ENCODE measurements around the gene MCAM.

The MCAM gene

DNA sequence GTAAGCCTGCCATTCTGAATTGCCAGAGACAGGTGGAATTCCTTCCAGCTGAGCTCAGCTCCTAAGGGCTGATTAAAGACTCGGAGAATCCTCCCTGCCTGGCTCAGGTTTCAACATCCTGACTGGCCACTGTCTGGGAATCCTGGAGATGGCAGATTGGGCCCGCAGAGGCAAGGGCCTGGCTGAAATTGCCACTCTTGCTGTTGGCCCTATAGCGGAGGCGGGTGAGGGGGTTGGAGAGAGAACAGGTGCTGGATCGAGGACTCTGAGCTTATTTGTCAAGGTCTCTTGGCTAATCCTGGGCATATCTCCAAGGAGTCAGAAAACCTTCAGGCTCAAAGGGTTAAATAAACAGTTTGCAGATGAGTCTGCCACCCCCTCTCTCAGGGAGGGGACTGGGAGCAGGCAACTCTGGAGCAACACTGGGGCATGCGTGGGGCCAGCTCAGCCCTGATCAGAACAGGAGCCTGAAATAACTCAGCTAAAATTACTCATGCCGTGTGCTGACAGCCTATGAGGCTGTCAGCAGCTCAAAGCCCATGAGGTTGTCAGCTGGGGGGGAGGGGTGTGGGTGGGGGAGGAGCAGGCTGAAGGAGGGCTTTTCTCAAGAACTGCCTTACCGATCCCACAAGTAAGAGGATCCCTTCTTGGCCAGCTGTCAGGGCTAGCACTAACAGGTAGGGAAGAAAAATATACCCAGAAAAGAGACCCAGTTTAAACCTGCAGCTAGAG lies 44.3 kb upstream of the MCAM start:
- peak; percentile 62 for DNase-seq (ENCODE audit: low spot score)

DNA sequence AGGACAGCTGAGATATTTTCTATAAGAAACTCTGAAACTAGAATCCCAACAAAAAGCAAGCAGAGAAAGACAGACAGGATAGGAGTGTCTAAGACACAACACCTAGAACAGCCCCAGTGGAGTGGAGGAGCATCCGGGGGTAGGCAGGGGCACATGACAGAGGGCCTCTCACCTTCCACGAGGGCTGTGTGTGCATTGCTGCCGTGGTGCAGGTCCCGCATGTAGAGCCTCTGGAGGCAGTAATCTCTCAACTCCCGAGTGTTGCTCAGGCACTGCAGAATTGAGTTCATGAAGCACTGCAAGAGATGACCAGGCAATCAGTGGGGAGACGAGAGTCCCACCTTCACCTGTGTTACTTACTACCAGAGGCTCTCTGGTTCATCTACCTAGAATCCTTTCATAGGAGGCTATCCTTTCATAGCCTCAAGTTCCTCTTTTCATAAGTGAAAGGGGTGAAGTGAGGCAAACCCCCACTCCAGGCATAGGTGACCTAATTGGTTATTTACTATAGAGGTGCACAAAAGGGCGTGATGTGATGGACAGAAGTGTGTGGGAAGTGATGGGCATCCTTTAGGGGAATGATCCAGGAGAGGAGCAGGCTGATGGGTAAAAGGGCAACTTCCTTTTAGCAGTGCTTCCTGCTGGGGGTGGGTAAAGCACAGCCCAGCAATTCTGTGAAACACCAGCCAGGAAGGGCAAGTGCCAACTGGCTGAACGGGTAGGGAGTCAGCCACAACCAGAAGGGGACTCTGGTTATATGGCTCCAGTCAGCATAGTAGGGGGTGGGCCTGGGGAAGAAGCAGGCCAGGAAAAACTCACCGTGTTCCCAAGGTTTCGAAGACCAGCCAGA lies 42.7 kb upstream of the MCAM start:
- Histone ChIP-seq H3K18ac (ENCODE audit: low read length) (no peak overlapping the region), H2AFZ (ENCODE audit: low read length) (no peak overlapping the region), H3K9ac (ENCODE audit: low read depth, low read length, poor library complexity) (no peak overlapping the region), H3K4me1 (ENCODE audit: control insufficient read depth in 2 of 2, insufficient read depth in 1 of 2, low read depth in 1 of 2, low read length in 2 of 2) (peaks cover 23 to 28% of the 10 kb centered on the region in 2 donors), H2AK5ac (ENCODE audit: low read depth, low read length) (no peak overlapping the region), H3K4me3 (ENCODE audit: low read length in 2 of 2) (no peak overlapping the region), H3K27ac (replicated peaks; ENCODE audit: low read length) (no peak overlapping the region), H3K4ac (ENCODE audit: low read length) (no peak overlapping the region), H3K14ac (ENCODE audit: low read length) (no peak overlapping the region), H2BK5ac (ENCODE audit: low read length) (no peak overlapping the region), H2BK120ac (ENCODE audit: low read depth, low read length) (no peak overlapping the region), H3K79me1 (ENCODE audit: low read depth, low read length) (no peaks in the 10 kb centered on the region), H2BK15ac (ENCODE audit: low read length) (peak overlapping the region; percentile 29), H3K4me2 (ENCODE audit: insufficient read depth, low read length, poor library complexity, severe bottlenecking) (no peak overlapping the region), H4K8ac (ENCODE audit: low read depth, low read length) (no peak overlapping the region), H3K36me3 (replicated peaks in 1 of 2; ENCODE audit: control insufficient read depth in 2 of 2, insufficient read depth in 2 of 2, low read length in 2 of 2) (peaks cover 0 to 2% of the 10 kb centered on the region in 2 donors), H3K9me3 (replicated peaks in 1 of 2; ENCODE audit: control insufficient read depth in 2 of 2, insufficient read depth in 1 of 2, low read depth in 1 of 2, low read length in 2 of 2) (peaks cover 3% of the 10 kb centered on the region in 2 donors), H2BK12ac (ENCODE audit: low read length) (no peak overlapping the region), H3K23ac (ENCODE audit: low read depth, low read length, poor library complexity) (no peak overlapping the region), H4K91ac (ENCODE audit: low read depth, low read length, poor library complexity) (no peak overlapping the region), H3K27me3 (ENCODE audit: control insufficient read depth in 3 of 3, insufficient read depth in 3 of 3, low read depth in 1 of 3, low read length in 3 of 3) (peaks cover 2 to 47% (median 17%) of the 10 kb centered on the region in 3 experiments)
- DNase-seq (ENCODE audit: low spot score): no peak
- WGBS, 2 donors (ENCODE audit: extremely low coverage in 2 of 2, insufficient read length in 2 of 2, insufficient replicate concordance in 1 of 2): no CpG with 5 or more reads among the region's 10 CpGs

More for the DNA sequence above, 44.3 kb upstream of the MCAM start:
- Histone ChIP-seq H2AFZ (ENCODE audit: low read length) (no peak overlapping the region), H4K8ac (ENCODE audit: low read depth, low read length) (no peak overlapping the region), H3K23ac (ENCODE audit: low read depth, low read length, poor library complexity) (no peak overlapping the region), H3K9ac (ENCODE audit: low read depth, low read length, poor library complexity) (no peak overlapping the region), H3K27me3 (ENCODE audit: control insufficient read depth in 3 of 3, insufficient read depth in 3 of 3, low read depth in 1 of 3, low read length in 3 of 3) (peaks cover 2 to 47% (median 24%) of the 10 kb centered on the region in 3 experiments), H4K91ac (ENCODE audit: low read depth, low read length, poor library complexity) (no peak overlapping the region), H3K18ac (ENCODE audit: low read length) (peak overlapping the region; percentile 32), H3K36me3 (replicated peaks in 1 of 2; ENCODE audit: control insufficient read depth in 2 of 2, insufficient read depth in 2 of 2, low read length in 2 of 2) (peaks cover 0 to 2% of the 10 kb centered on the region in 2 donors), H2BK5ac (ENCODE audit: low read length) (no peak overlapping the region), H3K9me3 (replicated peaks in 1 of 2; ENCODE audit: control insufficient read depth in 2 of 2, insufficient read depth in 1 of 2, low read depth in 1 of 2, low read length in 2 of 2) (peaks cover 3 to 4% of the 10 kb centered on the region in 2 donors), H3K4me2 (ENCODE audit: insufficient read depth, low read length, poor library complexity, severe bottlenecking) (peak overlapping the region; percentile 26), H2BK120ac (ENCODE audit: low read depth, low read length) (no peak overlapping the region), H2AK5ac (ENCODE audit: low read depth, low read length) (no peak overlapping the region), H3K4me1 (ENCODE audit: control insufficient read depth in 2 of 2, insufficient read depth in 1 of 2, low read depth in 1 of 2, low read length in 2 of 2) (peaks cover 15 to 22% of the 10 kb centered on the region in 2 donors), H3K4me3 (ENCODE audit: low read length in 2 of 2) (no peak overlapping the region), H3K4ac (ENCODE audit: low read length) (no peak overlapping the region), H2BK12ac (ENCODE audit: low read length) (no peak overlapping the region), H3K79me1 (ENCODE audit: low read depth, low read length) (no peaks in the 10 kb centered on the region), H2BK15ac (ENCODE audit: low read length) (no peak overlapping the region), H3K27ac (replicated peaks; ENCODE audit: low read length) (peak overlapping the region; percentile 64), H3K14ac (ENCODE audit: low read length) (no peak overlapping the region)
- no CpG with 5 or more reads among the region's 8 CpGs for WGBS, 2 donors (ENCODE audit: extremely low coverage in 2 of 2, insufficient read length in 2 of 2, insufficient replicate concordance in 1 of 2)

DNA sequence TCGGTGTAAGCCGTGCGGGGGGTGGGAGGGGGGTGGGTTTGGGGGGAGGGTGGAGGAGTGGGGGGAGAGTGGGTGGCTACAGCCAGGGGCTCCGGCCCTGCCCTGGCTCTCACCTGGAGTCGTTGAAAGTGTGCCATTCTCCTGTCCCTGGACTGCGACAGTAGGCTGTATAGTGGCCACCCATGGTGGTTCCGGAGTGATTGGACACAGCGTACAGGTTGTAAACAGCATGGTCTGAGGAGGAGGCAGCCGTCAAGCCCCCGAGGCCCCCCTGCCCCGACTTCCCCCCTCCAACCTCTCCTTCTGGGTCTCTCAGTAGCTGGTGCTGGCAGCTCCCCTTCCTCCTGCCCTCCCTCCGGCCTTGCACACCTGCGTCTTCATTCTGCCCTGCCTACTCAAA lies 40.1 kb upstream of the MCAM start:
- H3K9ac ChIP-seq (ENCODE audit: low read depth, low read length, poor library complexity): no peak overlapping the region
- DNase-seq (ENCODE audit: low spot score): no peak
- H3K79me1 ChIP-seq (ENCODE audit: low read depth, low read length): no peaks in the 10 kb centered on the region
- H3K4ac ChIP-seq (ENCODE audit: low read length): no peak overlapping the region
- peak overlapping the region; percentile 95 for H2AFZ ChIP-seq (ENCODE audit: low read length)
- no peak overlapping the region for H3K4me3 ChIP-seq (ENCODE audit: low read length in 2 of 2)
- H2AK5ac ChIP-seq (ENCODE audit: low read depth, low read length): peak overlapping the region; percentile 19
- H3K9me3 ChIP-seq (replicated peaks in 1 of 2; ENCODE audit: control insufficient read depth in 2 of 2, insufficient read depth in 1 of 2, low read depth in 1 of 2, low read length in 2 of 2): no peaks in the 10 kb centered on the region
- H2BK15ac ChIP-seq (ENCODE audit: low read length): peak overlapping the region; percentile 91
- WGBS, 2 donors (ENCODE audit: extremely low coverage in 2 of 2, insufficient read length in 2 of 2, insufficient replicate concordance in 1 of 2): no CpG with 5 or more reads among the region's 13 CpGs
- peak overlapping the region; percentile 84 for H3K18ac ChIP-seq (ENCODE audit: low read length)
- no peak overlapping the region for H2BK120ac ChIP-seq (ENCODE audit: low read depth, low read length)
- H3K23ac ChIP-seq (ENCODE audit: low read depth, low read length, poor library complexity): no peak overlapping the region
- no peak overlapping the region for H3K14ac ChIP-seq (ENCODE audit: low read length)
- H3K4me2 ChIP-seq (ENCODE audit: insufficient read depth, low read length, poor library complexity, severe bottlenecking): peak overlapping the region; percentile 97
- H2BK5ac ChIP-seq (ENCODE audit: low read length): no peak overlapping the region
- H2BK12ac ChIP-seq (ENCODE audit: low read length): no peak overlapping the region
- H3K36me3 ChIP-seq (replicated peaks in 1 of 2; ENCODE audit: control insufficient read depth in 2 of 2, insufficient read depth in 2 of 2, low read length in 2 of 2): peaks cover 0 to 2% of the 10 kb centered on the region in 2 donors
- H3K4me1 ChIP-seq (ENCODE audit: control insufficient read depth in 2 of 2, insufficient read depth in 1 of 2, low read depth in 1 of 2, low read length in 2 of 2): peaks cover 22 to 36% of the 10 kb centered on the region in 2 donors
- no peak overlapping the region for H4K8ac ChIP-seq (ENCODE audit: low read depth, low read length)
- H3K27me3 ChIP-seq (ENCODE audit: control insufficient read depth in 3 of 3, insufficient read depth in 3 of 3, low read depth in 1 of 3, low read length in 3 of 3): peaks cover 0 to 24% (median 0%) of the 10 kb centered on the region in 3 experiments
- H4K91ac ChIP-seq (ENCODE audit: low read depth, low read length, poor library complexity): no peak overlapping the region
- H3K27ac ChIP-seq (replicated peaks; ENCODE audit: low read length): no peak overlapping the region
